Activated CD4-positive, CD25-positive, alpha-beta regulatory T cell treated with anti-CD3 and anti-CD28 coated beads, Interleukin-2, amount 50 U/mL, for 16 hours (primary cell): ENCODE measurements around the gene BRICD5.
"Not testable (repeated sequence)": the region's sequence is repeated elsewhere in the genome, so short reads cannot be mapped to it uniquely, and the experiment has no call there.

ENCODE experiments used
- DNase-seq: peaks from one replicate; pipeline ENCODE4 v3.0.0-alpha.2; 2020; ENCODE audit warnings: low read depth, low spot score

Gene BRICD5

DNA sequence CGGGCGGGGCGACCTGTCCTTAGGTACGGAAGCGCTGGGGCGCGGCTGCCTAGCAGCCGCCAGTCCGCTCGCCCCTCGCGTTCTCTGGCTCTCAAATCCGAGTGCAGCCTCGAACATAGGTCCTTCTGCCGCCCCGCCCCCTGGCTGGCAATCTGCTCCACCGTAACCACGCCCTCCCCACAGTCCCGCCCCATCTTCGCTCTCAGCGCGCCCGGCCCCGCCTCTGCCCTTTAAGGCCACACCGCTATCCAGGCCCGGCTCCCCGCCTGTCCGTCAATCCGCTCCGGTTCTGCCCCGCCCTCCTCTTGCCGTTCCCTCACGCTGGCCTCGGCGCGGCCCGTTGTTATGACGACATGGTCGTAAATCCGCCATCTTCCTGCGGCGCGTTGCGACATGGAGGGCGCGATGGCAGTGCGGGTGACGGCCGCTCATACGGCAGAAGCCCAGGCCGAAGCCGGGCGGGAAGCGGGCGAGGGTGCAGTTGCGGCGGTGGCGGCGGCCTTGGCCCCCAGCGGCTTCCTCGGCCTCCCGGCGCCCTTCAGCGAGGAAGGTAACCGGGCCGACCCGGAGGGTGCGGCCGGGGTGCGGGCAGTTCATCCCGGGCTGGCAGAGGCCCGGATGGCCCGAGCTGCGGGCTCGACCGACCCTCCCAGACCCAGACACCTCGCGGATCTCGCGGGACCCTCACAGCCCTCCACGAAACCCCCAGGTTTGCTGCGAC, 12.7 kb upstream of the BRICD5 start, which contains the start of gene E4F1:
TSS of gene E4F1 (plus strand) at position 371 of the 721 bp plus-strand sequence. CDS start at position 394, 23 bp downstream.
- peak; percentile 97 for DNase-seq

- no peak for DNase-seq
Measured at GRCh38 chr16:2216330-2216729, 5.7 kb upstream of the BRICD5 start.

GRCh38 chr16:2214719-2214968, 4.0 kb upstream of the BRICD5 start, which contains the start of gene PGP:
Gene PGP, minus strand, starts transcription at chr16:2214840. Its CDS starts 63 bp downstream, at chr16:2214777.
- no peak for DNase-seq

GRCh38 chr16:2213817-2214718, 3.4 kb upstream of the BRICD5 start:
- DNase-seq, result no peak

- DNase-seq, result no peak
Measured at GRCh38 chr16:2212362-2213324, 2.0 kb upstream of the BRICD5 start.

DNA sequence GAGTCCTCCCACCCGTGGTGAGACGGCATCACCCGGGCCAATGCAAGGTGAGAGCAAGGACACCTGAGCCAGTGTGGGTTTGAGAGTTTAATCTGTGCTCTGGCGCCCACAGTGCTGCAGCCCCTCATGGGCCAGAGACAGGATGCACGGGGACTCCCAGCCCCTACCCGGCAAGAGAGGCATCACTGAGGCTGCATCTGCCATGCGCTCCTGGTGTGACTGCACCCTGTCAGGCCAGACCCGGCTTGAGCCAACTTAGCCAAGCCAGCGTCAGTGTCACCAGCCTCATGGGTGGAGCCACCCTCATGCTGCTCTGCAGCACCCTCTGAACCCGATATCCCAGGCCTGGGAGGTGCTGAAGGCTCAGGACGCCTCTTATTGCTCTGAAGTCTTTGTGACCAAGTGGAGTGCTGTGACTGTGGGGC, 1.3 kb upstream of the BRICD5 start:
- no peak for DNase-seq

- no peak for DNase-seq
Measured at GRCh38 chr16:2210009-2210332, 692 bp downstream of the BRICD5 start.

DNA sequence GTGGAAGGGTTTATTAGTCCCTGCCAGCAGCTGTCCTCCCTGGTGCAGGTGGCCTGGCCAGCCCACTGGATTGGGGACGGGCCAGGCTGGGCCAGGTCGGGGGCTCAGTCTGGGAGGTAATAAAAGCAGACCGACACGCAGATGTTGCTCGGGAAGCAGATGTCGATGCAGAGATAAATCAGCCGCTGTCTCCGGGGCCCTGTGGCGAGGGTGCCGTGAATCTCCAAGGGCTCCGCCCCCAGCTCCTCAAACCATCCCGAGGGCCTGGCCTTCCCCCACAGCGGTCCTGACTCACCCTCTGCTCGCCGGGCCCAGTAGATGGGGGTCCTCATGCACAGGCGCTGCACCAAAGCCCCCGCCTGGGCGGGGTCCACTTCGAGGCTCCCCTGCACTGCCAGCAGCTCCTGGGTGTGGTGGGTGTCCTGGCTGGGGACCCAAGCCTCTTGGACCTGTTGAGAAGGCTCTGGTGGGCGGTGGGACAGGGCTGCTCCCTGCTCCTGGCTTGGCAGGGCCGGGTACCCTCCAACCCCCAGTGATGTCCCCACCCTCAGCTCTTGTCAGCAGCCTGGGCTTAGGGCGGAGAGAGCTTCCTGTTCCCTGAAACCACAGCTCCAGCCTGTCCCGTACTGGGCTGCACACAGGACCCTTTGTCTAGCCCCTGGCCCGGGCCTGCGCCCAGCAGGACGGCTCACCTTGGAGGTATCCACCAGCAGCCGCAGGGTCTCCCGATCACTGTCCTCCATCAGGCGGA, 1.2 kb downstream of the BRICD5 start:
- no peak for DNase-seq

GRCh38 chr16:2208772-2209171, 1.9 kb downstream of the BRICD5 start:
- DNase-seq, result no peak

- DNase-seq, result no peak
Measured at GRCh38 chr16:2208308-2208707, 2.4 kb downstream of the BRICD5 start.

GRCh38 chr16:2207872-2208271, 2.8 kb downstream of the BRICD5 start:
- no peak for DNase-seq

- DNase-seq, result no peak
Measured at GRCh38 chr16:2206780-2207433, 3.8 kb downstream of the BRICD5 start.

- no peak for DNase-seq
Measured at GRCh38 chr16:2206420-2206779, 4.3 kb downstream of the BRICD5 start.

DNA sequence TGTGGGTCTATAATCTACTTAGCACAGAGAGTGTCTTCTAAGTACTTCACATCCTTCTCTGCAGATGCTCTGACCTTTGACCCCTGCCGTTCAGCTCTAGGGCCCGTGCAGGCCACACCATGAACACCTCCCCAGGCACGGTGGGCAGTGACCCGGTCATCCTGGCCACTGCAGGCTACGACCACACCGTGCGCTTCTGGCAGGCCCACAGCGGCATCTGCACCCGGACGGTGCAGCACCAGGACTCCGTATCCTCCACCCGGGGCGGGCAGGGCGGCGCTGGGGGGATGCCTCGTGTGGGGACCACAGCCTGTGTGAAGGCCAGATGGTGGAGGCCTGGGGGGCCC, 4.7 kb downstream of the BRICD5 start:
- no peak for DNase-seq

GRCh38 chr16:2205104-2205966, 5.3 kb downstream of the BRICD5 start, which contains the start of gene MLST8:
Gene MLST8, plus strand, starts transcription at chr16:2205454. Its CDS starts 632 bp downstream, at chr16:2206086.
- DNase-seq, result peak; percentile 85

- DNase-seq, result no peak
Measured at GRCh38 chr16:2204416-2205103, 6.1 kb downstream of the BRICD5 start.

DNA sequence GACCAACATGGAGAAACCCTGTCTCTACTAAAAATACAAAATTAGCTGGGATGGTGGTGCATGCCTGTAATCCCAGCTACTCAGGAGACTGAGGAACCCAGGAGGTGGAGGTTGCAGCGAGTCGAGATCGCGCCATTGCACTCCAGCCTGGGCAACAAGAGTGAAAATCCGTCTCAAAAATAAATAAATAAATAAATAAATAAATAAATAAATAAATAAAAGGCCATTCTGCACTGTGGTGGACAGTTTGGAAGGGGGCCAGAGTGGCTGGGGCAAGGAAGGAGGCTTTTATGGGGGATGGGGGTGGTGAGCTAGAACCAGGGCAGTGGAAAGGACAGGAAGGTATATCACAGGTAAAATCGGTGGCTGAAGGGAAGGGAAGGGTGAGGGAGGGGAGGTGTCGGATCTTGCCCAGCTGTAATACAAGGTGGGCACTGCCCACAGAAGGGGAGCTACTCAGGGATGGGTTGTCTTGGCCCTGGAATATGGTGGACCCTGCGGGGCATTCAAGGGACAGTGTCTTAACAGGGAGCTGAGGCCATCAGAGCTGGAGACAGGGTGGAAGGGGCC, 7.5 kb downstream of the BRICD5 start:
- not testable (repeated sequence) for DNase-seq

DNA sequence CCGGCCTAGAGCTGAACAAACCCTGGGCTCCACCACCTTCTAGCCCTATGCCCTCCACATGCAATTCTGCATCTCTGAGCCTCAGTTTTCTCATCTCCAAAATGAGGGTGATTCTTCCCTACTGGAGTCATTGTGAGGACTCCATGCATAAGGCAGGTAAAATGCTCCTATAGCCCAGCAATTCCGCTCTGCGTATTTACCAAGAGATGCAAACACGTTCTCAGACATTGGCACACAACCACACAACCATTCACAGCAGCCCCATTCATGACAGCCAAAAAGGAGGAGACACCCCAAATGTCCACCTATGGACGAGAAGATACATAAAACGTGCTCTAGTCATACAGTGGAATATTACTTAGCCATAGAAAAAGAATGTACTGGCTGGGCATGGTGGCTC, 10.3 kb downstream of the BRICD5 start:
- no peak for DNase-seq

DNA sequence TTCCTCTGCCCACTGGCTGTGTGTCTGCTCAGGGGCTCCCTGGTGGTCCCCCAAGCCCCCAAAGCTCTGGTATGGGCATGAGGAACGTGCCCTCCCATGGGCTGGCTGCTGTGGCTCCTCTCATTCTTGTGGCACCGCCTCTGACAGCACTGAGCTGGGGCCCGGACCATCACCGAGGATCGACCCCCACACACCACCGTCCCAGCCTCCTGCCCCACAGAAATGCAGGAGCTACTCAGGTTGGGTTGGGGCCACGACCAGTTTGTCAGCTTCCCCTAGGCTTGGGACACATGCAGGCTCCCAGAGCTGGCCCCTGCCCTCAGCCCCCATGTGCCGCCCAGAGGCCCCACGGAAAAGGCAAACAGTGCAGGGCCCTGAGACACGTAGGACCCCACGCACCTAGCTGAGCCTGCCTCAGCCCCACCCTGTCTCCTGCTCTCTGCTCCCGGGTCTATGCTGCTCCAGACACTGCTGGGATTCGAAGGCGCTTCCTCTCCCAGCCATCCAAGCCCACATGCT, 11.0 kb downstream of the BRICD5 start:
- no peak for DNase-seq
